ENCODE results near the gene TEKT4.
"Not testable (repeated sequence)": the region's sequence is repeated elsewhere in the genome, so short reads cannot be mapped to it uniquely, and the experiment has no call there.

The TEKT4 gene

GRCh38 chr2:94874277-94874997 is 3.2 kb downstream of the TEKT4 start:
- peak in 27 of 42 donors; percentile 34 to 79 (median 57) for DNase-seq
- intact Hi-C loops (cut with DNase I) = no loop called here

DNA sequence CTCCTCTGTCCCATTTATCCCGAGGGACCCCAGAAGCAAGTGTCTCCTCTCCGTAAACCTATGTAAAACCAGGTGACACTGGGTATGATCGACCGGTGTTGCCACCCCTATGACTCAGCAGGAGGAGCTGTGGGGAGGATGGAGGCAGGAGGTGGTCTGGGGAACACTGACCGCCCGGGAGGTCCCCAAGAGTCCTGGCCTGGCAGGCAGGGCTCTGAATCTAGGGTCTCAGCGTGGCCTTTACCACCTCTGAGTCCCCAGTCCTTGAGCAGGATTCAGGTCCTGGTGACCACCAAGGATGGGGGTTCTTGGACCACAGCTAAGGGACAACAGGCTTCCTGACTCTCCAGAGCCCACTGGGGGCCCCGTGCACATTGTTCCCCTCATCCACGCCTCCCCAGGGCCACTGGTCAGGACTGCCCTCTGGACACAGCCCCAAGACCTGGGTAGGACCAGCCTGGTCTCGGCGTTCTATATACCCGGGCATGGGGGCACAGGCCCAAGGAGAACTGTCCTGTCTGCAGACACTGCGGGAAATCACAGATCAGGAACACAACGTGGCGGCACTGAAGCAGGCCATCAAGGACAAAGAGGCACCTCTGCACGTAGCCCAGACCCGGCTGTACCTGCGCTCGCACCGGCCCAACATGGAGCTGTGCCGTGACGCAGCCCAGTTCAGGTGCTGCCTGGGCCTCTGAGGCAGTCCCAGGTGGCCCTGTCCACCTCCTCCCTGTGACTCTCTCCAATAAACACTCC is 4.0 kb downstream of the TEKT4 start:
- DNase-seq = no peak
- intact Hi-C loops (cut with DNase I) = no loop called here

- intact Hi-C loops (cut with DNase I) = no loop called here
- DNase-seq = no peak
Measured at GRCh38 chr2:94875820-94876522, 4.7 kb downstream of the TEKT4 start.

- DNase-seq = no peak
- intact Hi-C loops (cut with DNase I) = no loop called here
Measured at GRCh38 chr2:94876523-94876863, 5.3 kb downstream of the TEKT4 start.

GRCh38 chr2:94877129-94877528 is 5.9 kb downstream of the TEKT4 start:
- no peak for DNase-seq
- intact Hi-C loops (cut with DNase I) = no loop called here

GRCh38 chr2:94878575-94878974 is 7.3 kb downstream of the TEKT4 start:
- intact Hi-C loops (cut with DNase I); DNase-seq: not testable (repeated sequence)

GRCh38 chr2:94879314-94879981 is 8.2 kb downstream of the TEKT4 start:
- no peak for DNase-seq
- intact Hi-C loops (cut with DNase I) = no loop called here

DNA sequence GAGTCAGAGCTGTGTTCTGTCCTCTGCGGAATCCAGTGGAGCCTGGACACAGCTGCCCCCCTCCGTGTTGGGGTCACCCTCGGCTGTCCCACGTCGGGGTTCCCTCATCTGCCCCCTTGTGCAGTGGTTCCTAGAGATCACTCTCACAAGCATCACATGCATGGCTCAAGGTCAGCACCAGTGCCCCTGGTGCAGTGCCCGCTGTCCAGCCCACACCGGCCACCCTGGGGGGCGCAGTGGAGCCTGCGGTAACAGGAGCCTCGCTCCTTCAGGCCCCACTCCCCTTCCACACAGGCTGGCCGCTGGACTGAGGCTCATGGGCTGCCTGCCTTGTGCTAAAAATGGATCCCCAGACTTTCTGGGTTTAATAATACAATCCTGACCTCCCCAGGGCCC is 8.8 kb downstream of the TEKT4 start:
- no peak for DNase-seq
- intact Hi-C loops (cut with DNase I) = no loop called here

GRCh38 chr2:94880507-94880906 is 9.3 kb downstream of the TEKT4 start:
- no peak for DNase-seq
- intact Hi-C loops (cut with DNase I) = no loop called here

DNA sequence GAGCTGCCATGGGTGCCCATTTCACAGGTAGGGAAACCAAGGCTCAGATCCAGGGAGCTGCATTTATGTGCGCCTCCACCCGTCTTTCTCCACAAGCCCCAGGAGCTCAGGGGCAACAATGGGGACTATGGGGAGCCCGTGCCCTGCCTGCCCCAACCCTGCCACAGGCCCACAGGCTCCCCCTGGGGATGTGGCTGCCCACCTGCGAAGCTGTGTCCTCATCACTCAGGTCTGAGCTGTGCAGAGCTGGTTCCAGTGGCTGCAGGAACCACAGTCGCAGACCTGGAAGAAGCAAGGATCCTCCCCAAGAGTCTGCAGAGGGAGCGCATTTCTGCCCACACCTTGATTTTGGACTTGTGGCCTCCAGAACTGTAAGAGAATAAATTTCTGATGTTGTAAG is 9.8 kb downstream of the TEKT4 start:
- DNase-seq = no peak
- intact Hi-C loops (cut with DNase I) = no loop called here

DNA sequence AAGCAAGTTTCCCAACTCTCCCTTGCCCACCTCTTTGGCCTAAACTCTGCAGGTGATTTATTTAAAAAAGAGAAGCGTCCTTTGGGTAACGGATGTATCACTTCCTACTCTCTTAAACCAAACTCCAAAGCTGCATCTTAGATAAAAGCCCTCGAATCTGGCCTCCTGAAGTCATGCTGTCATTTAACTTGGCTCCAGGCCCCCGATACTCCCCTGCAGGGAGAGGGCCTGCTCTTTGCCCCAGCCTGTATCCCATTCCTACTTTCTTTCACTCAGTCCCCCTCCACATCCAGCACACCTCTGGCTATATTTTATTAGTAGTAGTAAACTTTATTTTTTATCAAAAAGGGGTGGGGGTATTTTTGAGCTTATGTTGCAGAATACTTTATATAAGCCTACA is 19.0 kb downstream of the TEKT4 start:
- no peak for DNase-seq
- intact Hi-C loops (cut with DNase I) = no loop called here

DNA sequence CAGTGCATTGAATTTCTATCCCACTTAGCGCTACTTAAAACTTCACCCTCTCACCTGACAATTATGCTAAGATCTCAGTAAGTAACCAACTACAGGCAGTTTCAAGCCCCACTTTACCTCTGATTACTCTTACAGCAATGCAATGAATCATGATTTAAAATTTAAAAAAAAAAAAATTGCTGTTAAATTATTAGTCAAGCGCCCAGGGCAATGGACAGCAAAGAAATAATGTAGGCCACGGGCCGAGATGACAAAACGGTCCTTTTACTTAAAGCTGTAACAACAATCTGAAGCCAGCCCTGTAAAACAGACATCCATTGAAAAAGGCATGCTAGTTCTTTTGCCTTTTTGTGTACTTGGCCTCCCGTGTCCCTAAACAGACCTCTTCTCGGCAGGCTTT is 24.0 kb downstream of the TEKT4 start:
- intact Hi-C loops (cut with DNase I); DNase-seq: not testable (repeated sequence)

GRCh38 chr2:94906976-94907375 is 35.7 kb downstream of the TEKT4 start:
- DNase-seq; intact Hi-C loops (cut with DNase I): not testable (repeated sequence)

GRCh38 chr2:94923196-94923595 is 52.0 kb downstream of the TEKT4 start:
- peak in 31 of 42 donors; percentile 3 to 65 (median 25) for DNase-seq
- intact Hi-C loops (cut with DNase I) = no loop called here

DNA sequence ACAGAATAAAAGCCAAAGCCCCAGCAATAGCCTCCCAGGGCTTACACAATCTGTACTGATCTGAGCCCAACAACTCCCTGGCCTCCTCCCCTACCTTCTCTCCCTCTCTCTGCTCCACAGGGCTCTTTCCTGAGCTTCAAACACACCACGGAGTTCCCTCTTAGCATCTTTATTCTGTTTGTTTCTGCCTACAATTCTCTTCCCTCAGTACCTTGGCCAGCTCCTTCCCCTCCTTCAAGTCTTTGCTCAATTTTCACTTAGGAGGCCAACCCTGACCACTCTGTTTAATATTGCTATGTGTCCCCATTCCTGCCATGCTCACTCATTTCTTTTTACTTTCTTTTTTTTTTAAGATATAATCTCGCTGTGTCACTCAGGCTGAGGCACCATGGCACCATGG is 53.8 kb downstream of the TEKT4 start:
- intact Hi-C loops (cut with DNase I); DNase-seq: not testable (repeated sequence)
